HG02759 (cell line): Measurements from ENCODE around the gene CLIP3.
"Not testable (repeated sequence)": the region's sequence is repeated elsewhere in the genome, so short reads cannot be mapped to it uniquely, and the experiment has no call there.

ENCODE experiments used
- ATAC-seq: cut with Tn5 transposase; IDR thresholded peaks from one replicate; pipeline ENCODE4 v1.9.1; 2021; ENCODE audit warnings: mild to moderate bottlenecking, moderate library complexity; ENCODE audit not compliant: unreplicated experiment

The CLIP3 gene

GRCh38 chr19:36047835-36048234 lies 15.2 kb upstream of the CLIP3 start:
- no peak for ATAC-seq

- ATAC-seq, result no peak
Observed at GRCh38 chr19:36046443-36047050, 13.9 kb upstream of the CLIP3 start.

- ATAC-seq, result no peak
Observed at GRCh38 chr19:36043952-36044351, 11.3 kb upstream of the CLIP3 start.

- no peak for ATAC-seq
Observed at GRCh38 chr19:36041831-36042230, 9.2 kb upstream of the CLIP3 start.

- ATAC-seq, result not testable (repeated sequence)
Observed at GRCh38 chr19:36041092-36041491, 8.4 kb upstream of the CLIP3 start.

- ATAC-seq, result no peak
Observed at GRCh38 chr19:36040495-36040894, 7.8 kb upstream of the CLIP3 start.

- ATAC-seq, result no peak
Observed at GRCh38 chr19:36031308-36031707, 1.4 kb downstream of the CLIP3 start.

GRCh38 chr19:36030264-36031148 lies 2.2 kb downstream of the CLIP3 start:
- ATAC-seq, result no peak

GRCh38 chr19:36028313-36029041 lies 4.2 kb downstream of the CLIP3 start:
- no peak for ATAC-seq

- ATAC-seq, result no peak
Observed at GRCh38 chr19:36027696-36028095, 5.0 kb downstream of the CLIP3 start.

GRCh38 chr19:36026091-36026876 lies 6.4 kb downstream of the CLIP3 start:
- ATAC-seq, result no peak

- ATAC-seq, result no peak
Observed at GRCh38 chr19:36025541-36025940, 7.1 kb downstream of the CLIP3 start.

GRCh38 chr19:36023432-36023831 lies 9.2 kb downstream of the CLIP3 start:
- ATAC-seq, result no peak

GRCh38 chr19:36019061-36019670 lies 13.5 kb downstream of the CLIP3 start:
- no peak for ATAC-seq

GRCh38 chr19:36014012-36014924 lies 18.4 kb downstream of the CLIP3 start, which contains the start of gene ALKBH6:
Gene ALKBH6 (minus strand): TSS chr19:36014213. CDS start chr19:36013397, 816 bp downstream.
- peak; percentile 98 for ATAC-seq

- ATAC-seq, result peak; percentile 0
Observed at GRCh38 chr19:36013280-36014011, 19.2 kb downstream of the CLIP3 start.

GRCh38 chr19:36010402-36010801 lies 22.3 kb downstream of the CLIP3 start:
- ATAC-seq, result no peak

GRCh38 chr19:36009633-36010379 lies 22.9 kb downstream of the CLIP3 start:
- no peak for ATAC-seq
